Measurements from ENCODE around the gene OR6X1. TPM values are rescaled to one million over a fixed set of nuclear protein-coding genes. Genes with fewer than 3 reads are reported as not detected.

The OR6X1 gene
- total and polyA plus RNA-seq, 8 donors: not detected

GRCh38 chr11:123760894-123761293 is 6.6 kb upstream of the OR6X1 start:
- no peak overlapping the region for H3K4me3 ChIP-seq
- 72 to 76% methylated on average over 1 of the region's 1 CpG for WGBS, 2 donors
- FAIRE-seq (no peak), ATAC-seq (no peak), DNase-seq (no peak)
- no peaks in the 10 kb centered on the region for H3K36me3 ChIP-seq
- intact Hi-C loops (cut with DNase I): no loop called here
- H3K27ac ChIP-seq: no peak overlapping the region
- H3K27me3 ChIP-seq: no peaks in the 10 kb centered on the region
- H3K9me3 ChIP-seq: no peaks in the 10 kb centered on the region
- no peaks in the 10 kb centered on the region for H3K4me1 ChIP-seq
- TF ChIP-seq CTCF (IDR thresholded peaks at IDR 0.05): no peak

DNA sequence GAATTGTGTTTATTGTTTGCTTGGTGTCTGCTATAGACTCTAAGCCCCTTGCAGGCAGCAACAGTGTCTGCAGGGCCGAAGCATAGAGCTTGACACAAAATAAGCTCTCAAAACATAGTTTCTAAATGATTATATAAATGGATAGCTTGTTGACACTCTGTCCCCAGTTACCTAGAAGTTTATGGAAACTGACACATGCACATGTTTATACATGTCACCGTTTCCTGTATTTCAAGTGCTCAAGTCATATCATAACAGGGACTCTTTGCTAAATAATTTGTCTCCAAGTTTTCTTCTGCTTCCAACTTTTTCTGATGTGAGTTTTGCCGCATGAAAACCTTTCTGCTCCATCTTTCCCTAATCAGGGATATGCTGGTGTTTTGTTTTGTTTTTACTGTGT is 3.7 kb upstream of the OR6X1 start:
- FAIRE-seq (no peak), DNase-seq (no peak), ATAC-seq (no peak)
- WGBS, 2 donors: 79% methylated on average over 3 of the region's 3 CpGs
- no peaks in the 10 kb centered on the region for H3K9me3 ChIP-seq
- TF ChIP-seq CTCF (IDR thresholded peaks at IDR 0.05): no peak
- H3K36me3 ChIP-seq: no peaks in the 10 kb centered on the region
- intact Hi-C loops (cut with DNase I): no loop called here
- no peak overlapping the region for H3K27ac ChIP-seq
- no peak overlapping the region for H3K4me3 ChIP-seq
- no peaks in the 10 kb centered on the region for H3K27me3 ChIP-seq
- no peaks in the 10 kb centered on the region for H3K4me1 ChIP-seq

DNA sequence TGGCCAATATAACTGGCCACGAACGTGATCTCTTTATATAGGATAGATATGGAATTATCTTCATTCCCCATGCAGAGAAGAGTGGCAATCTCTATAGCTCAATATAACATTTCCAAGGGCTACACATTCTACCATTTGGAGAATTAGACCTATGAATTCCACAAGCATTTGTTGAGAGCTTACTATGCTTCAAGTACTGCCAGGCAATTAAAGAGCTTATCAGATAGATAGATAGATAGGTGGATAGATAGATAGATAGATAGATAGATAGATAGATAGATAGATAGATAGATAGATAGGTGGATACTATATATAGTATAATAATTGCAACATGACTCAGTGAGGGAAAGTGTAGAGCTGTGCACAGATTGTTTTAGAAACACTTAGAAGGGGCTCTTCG is 1.5 kb upstream of the OR6X1 start:
- ATAC-seq (no peak), FAIRE-seq (no peak), DNase-seq (no peak)
- TF ChIP-seq CTCF (IDR thresholded peaks at IDR 0.05): no peak
- no peaks in the 10 kb centered on the region for H3K36me3 ChIP-seq
- H3K9me3 ChIP-seq: no peaks in the 10 kb centered on the region
- no peaks in the 10 kb centered on the region for H3K27me3 ChIP-seq
- intact Hi-C loops (cut with DNase I): no loop called here
- WGBS, 2 donors: 80 to 87% methylated on average over 3 of the region's 3 CpGs
- no peaks in the 10 kb centered on the region for H3K4me1 ChIP-seq
- no peak overlapping the region for H3K27ac ChIP-seq
- H3K4me3 ChIP-seq: no peak overlapping the region

- H3K4me1 ChIP-seq: no peaks in the 10 kb centered on the region
- FAIRE-seq (no peak), DNase-seq (no peak), ATAC-seq (no peak)
- no peak for TF ChIP-seq CTCF (IDR thresholded peaks at IDR 0.05)
- H3K4me3 ChIP-seq: no peak overlapping the region
- no peaks in the 10 kb centered on the region for H3K9me3 ChIP-seq
- no peaks in the 10 kb centered on the region for H3K36me3 ChIP-seq
- no peaks in the 10 kb centered on the region for H3K27me3 ChIP-seq
- no peak overlapping the region for H3K27ac ChIP-seq
- intact Hi-C loops (cut with DNase I): no loop called here
These were observed 1.0 kb upstream of the OR6X1 start for GRCh38 chr11:123755344-123755743.

- no peak for TF ChIP-seq CTCF (IDR thresholded peaks at IDR 0.05)
- no peaks in the 10 kb centered on the region for H3K9me3 ChIP-seq
- no peak for ATAC-seq
These were observed 1.2 kb downstream of the OR6X1 start for GRCh38 chr11:123753110-123753509.

More at GRCh38 chr11:123753110-123753509, 1.2 kb downstream of the OR6X1 start:
- H3K27me3 ChIP-seq: no peaks in the 10 kb centered on the region
- DNase-seq (no peak), FAIRE-seq (no peak)
- no peak overlapping the region for H3K27ac ChIP-seq
- intact Hi-C loops (cut with DNase I): no loop called here
- H3K36me3 ChIP-seq: no peaks in the 10 kb centered on the region
- no peak overlapping the region for H3K4me3 ChIP-seq
- H3K4me1 ChIP-seq: no peaks in the 10 kb centered on the region
